T-helper 2 cell treated with Interferon-gamma antibody and Interleukin-4, amounts not matched to agents 100 ng/mL and 5 ng/mL, for 36 hours (primary cell): ENCODE results near the gene SPAG16. TPM values are rescaled to one million over a fixed set of nuclear protein-coding genes. Genes with fewer than 3 reads are reported as not detected.

Source experiments
- intact Hi-C: fragments of 100-400 bp; cut with micrococcal nuclease; formaldehyde crosslinking; loops from one replicate; pipeline ENCODE4 v1.15.1; 2023
- total RNA-seq: library from RNA; stranded (reverse); gene quantifications from 2 replicates; pipeline ENCODE4 v1.2.3, GENCODE V29; 2022

Gene SPAG16
- total RNA-seq, 1 donor from 2014 or later, result 10.0 TPM

- intact Hi-C loops, result no loop called here
Observed at GRCh38 chr2:214135966-214136365, 851.7 kb downstream of the SPAG16 start.

- intact Hi-C loops, result no loop called here
Observed at GRCh38 chr2:214138779-214139178, 854.5 kb downstream of the SPAG16 start.

- intact Hi-C loops, result no loop called here
Observed at GRCh38 chr2:214139630-214140284, 855.5 kb downstream of the SPAG16 start.

GRCh38 chr2:214156971-214157370 is 872.7 kb downstream of the SPAG16 start:
- intact Hi-C loops, result no loop called here

GRCh38 chr2:214158851-214159250 is 874.6 kb downstream of the SPAG16 start:
- intact Hi-C loops, result no loop called here

GRCh38 chr2:214169281-214169680 is 885.0 kb downstream of the SPAG16 start:
- intact Hi-C loops, result no loop called here

GRCh38 chr2:214169736-214170135 is 885.5 kb downstream of the SPAG16 start:
- intact Hi-C loops, result no loop called here

- intact Hi-C loops, result no loop called here
Observed at GRCh38 chr2:214174563-214174962, 890.3 kb downstream of the SPAG16 start.

GRCh38 chr2:214180071-214180470 is 895.8 kb downstream of the SPAG16 start:
- intact Hi-C loops, result no loop called here

- intact Hi-C loops, result no loop called here
Observed at GRCh38 chr2:214180686-214181085, 896.4 kb downstream of the SPAG16 start.

- intact Hi-C loops, result no loop called here
Observed at GRCh38 chr2:214184461-214184860, 900.2 kb downstream of the SPAG16 start.

- intact Hi-C loops, result no loop called here
Observed at GRCh38 chr2:214185546-214185945, 901.3 kb downstream of the SPAG16 start.

GRCh38 chr2:214192711-214193110 is 908.4 kb downstream of the SPAG16 start:
- intact Hi-C loops, result no loop called here

- intact Hi-C loops, result no loop called here
Observed at GRCh38 chr2:214193943-214194342, 909.7 kb downstream of the SPAG16 start.

GRCh38 chr2:214196260-214196659 is 912.0 kb downstream of the SPAG16 start:
- intact Hi-C loops, result no loop called here

GRCh38 chr2:214201892-214202291 is 917.6 kb downstream of the SPAG16 start:
- intact Hi-C loops, result no loop called here

- intact Hi-C loops, result no loop called here
Observed at GRCh38 chr2:214203214-214203613, 919.0 kb downstream of the SPAG16 start.

GRCh38 chr2:214203744-214204289 is 919.6 kb downstream of the SPAG16 start:
- intact Hi-C loops, result no loop called here

- intact Hi-C loops, result no loop called here
Observed at GRCh38 chr2:214215107-214215506, 930.8 kb downstream of the SPAG16 start.

- intact Hi-C loops, result no loop called here
Observed at GRCh38 chr2:214217136-214217535, 932.9 kb downstream of the SPAG16 start.

GRCh38 chr2:214217599-214217998 is 933.3 kb downstream of the SPAG16 start:
- intact Hi-C loops, result no loop called here

- intact Hi-C loops, result no loop called here
Observed at GRCh38 chr2:214220251-214220650, 936.0 kb downstream of the SPAG16 start.

- intact Hi-C loops, result no loop called here
Observed at GRCh38 chr2:214226061-214226460, 941.8 kb downstream of the SPAG16 start.
